PC-9 (cell line): ENCODE results near the gene LLPH. TPM values are rescaled to one million over a fixed set of nuclear protein-coding genes. Genes with fewer than 3 reads are reported as not detected.

Experiments
- BruUV-seq: library from RNA; stranded (reverse); fragments of 400-500 nt; replicated peaks from 2 replicates; lab custom pipeline; 2021; lab: Mats Ljungman, UMichigan
- CTCF ChIA-PET: fragments of 300-600 bp; sonication (Branson Sonifier 250); formaldehyde crosslinking; loops from one replicate; lab custom pipeline; 2022; ENCODE audit warnings: antibody characterized with exemption; lab: Charles Lee
- POLR2A ChIA-PET: fragments of 300-600 bp; sonication (Branson Sonifier 250); formaldehyde crosslinking; loops from one replicate; lab custom pipeline; 2022; ENCODE audit warnings: antibody characterized with exemption; ENCODE audit not compliant: unreplicated experiment; lab: Charles Lee
- DNase-seq, 2 experiments: peaks; one replicate each; pipeline versions ENCODE4 v3.0.0 to v3.0.0-alpha.2; 2015 to 2022; ENCODE audit warnings: mixed read lengths in 1 of 2
- H2AFZ ChIP-seq: fragments of 200-600 bp; sonication (generic); 2 replicates; pipeline ENCODE4 v1.8.1; 2017; ENCODE audit warnings: antibody characterized with exemption
- H3F3A ChIP-seq: fragments of 200-600 bp; sonication (generic); 2 replicates; pipeline ENCODE4 v1.8.1; 2017; ENCODE audit warnings: antibody characterized with exemption, mild to moderate bottlenecking, low read depth; ENCODE audit not compliant: insufficient read depth
- H3K27ac ChIP-seq: fragments of 200-600 bp; sonication (generic); 2 replicates; pipeline ENCODE4 v1.6.1; 2016; ENCODE audit warnings: mixed run types
- H3K27me3 ChIP-seq: fragments of 200-600 bp; sonication (generic); 2 replicates; pipeline ENCODE4 v1.6.1; 2016; ENCODE audit warnings: low read depth, mixed run types; ENCODE audit not compliant: insufficient read depth
- H3K36me3 ChIP-seq: fragments of 200-600 bp; sonication (generic); 2 replicates; pipeline ENCODE4 v1.6.1; 2016; ENCODE audit warnings: low read depth, mixed run types
- H3K4me1 ChIP-seq: fragments of 200-600 bp; sonication (generic); replicated peaks from 2 replicates; pipeline ENCODE4 v1.6.1; 2016; ENCODE audit warnings: mixed run types; ENCODE audit not compliant: insufficient read depth
- H3K4me2 ChIP-seq: fragments of 200-600 bp; sonication (generic); 2 replicates; pipeline ENCODE4 v1.6.1; 2017; ENCODE audit warnings: mixed run types
- H3K4me3 ChIP-seq: fragments of 200-600 bp; sonication (generic); 2 replicates; pipeline ENCODE4 v1.6.1; 2016; ENCODE audit warnings: mixed run types
- H3K79me2 ChIP-seq: fragments of 200-600 bp; sonication (generic); 2 replicates; pipeline ENCODE4 v1.6.1; 2017; ENCODE audit warnings: low read depth, mixed run types
- H3K9me2 ChIP-seq: fragments of 200-600 bp; sonication (generic); 2 replicates; pipeline ENCODE4 v1.8.1; 2017; ENCODE audit warnings: mild to moderate bottlenecking; ENCODE audit not compliant: insufficient read depth
- H3K9me3 ChIP-seq: fragments of 200-600 bp; sonication (generic); 2 replicates; pipeline ENCODE4 v1.8.1; 2016; ENCODE audit warnings: low read depth; ENCODE audit not compliant: insufficient read depth
- H4K20me1 ChIP-seq: fragments of 200-600 bp; sonication (generic); 2 replicates; pipeline ENCODE4 v1.8.1; 2017; ENCODE audit not compliant: insufficient read depth
- CTCF ChIP-seq: fragments of 200-600 bp; sonication (generic); conservative IDR thresholded peaks from 2 replicates; pipeline ENCODE4 v1.6.1; 2017; ENCODE audit warnings: mixed run types, antibody characterized with exemption, mild to moderate bottlenecking, moderate library complexity
- EZH2 ChIP-seq: fragments of 200-600 bp; sonication (generic); IDR thresholded peaks from 2 replicates; pipeline ENCODE4 v1.8.0; 2017; ENCODE audit warnings: antibody characterized with exemption, low read depth
- intact Hi-C: fragments of 100-400 bp; cut with micrococcal nuclease; formaldehyde crosslinking; loops from one replicate; pipeline ENCODE4 v1.10.0; 2022; ENCODE audit not compliant: unreplicated experiment
- total RNA-seq: library from RNA; stranded (reverse); gene quantifications from 2 replicates; pipeline ENCODE4 v1.2.3, GENCODE V29; 2021

LLPH gene
- total RNA-seq, 1 experiment from 2014 or later, result 25.0 TPM

DNA sequence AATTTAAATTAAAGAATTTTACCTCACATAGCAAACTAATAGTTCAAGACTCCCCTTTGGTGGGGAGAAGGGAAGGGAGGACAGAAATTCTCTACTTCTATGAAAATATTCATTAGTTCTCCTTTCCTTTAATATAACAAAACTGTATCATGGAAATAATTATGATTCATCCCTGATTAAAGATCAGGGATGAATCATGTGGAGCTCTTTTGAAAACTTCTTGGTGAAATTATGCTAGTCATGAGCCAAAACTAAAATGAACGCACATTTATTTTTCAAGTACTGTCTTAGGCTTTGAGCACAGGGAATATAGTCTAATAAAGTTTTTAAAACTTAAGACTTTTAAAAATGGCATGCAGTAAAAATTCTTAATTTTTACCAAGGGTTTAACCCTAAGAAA lies 22.2 kb upstream of the LLPH start:
- Histone ChIP-seq H3K79me2 (no peaks in the 10 kb centered on the region), H3K4me3 (no peak overlapping the region), H3K27ac (no peak overlapping the region), H3K27me3 (no peaks in the 10 kb centered on the region), H2AFZ (no peak overlapping the region), H3K4me2 (no peak overlapping the region), H3K36me3 (no peaks in the 10 kb centered on the region), H3F3A (no peaks in the 10 kb centered on the region), H3K9me2 (no peaks in the 10 kb centered on the region), H3K4me1 (no peaks in the 10 kb centered on the region), H4K20me1 (no peaks in the 10 kb centered on the region), H3K9me3 (no peaks in the 10 kb centered on the region)
- DNase-seq, result no peak
- BruUV-seq, result no TSS peak
- no peak for TF ChIP-seq EZH2
- no peak for TF ChIP-seq CTCF
- intact Hi-C loops, result no loop called here
- ChIA-PET CTCF (no interaction called here), POLR2A (no interaction called here)

GRCh38 chr12:66149702-66150398 lies 19.3 kb upstream of the LLPH start:
- no peak overlapping the region for H3K4me3 ChIP-seq
- H3K27me3 ChIP-seq, result no peaks in the 10 kb centered on the region
- H2AFZ ChIP-seq, result no peak overlapping the region
- ChIA-PET CTCF (no interaction called here), POLR2A (no interaction called here)
- H3K9me2 ChIP-seq, result no peaks in the 10 kb centered on the region
- H3K36me3 ChIP-seq, result peaks cover 1% of the 10 kb centered on the region; the same call in 1 of the 2 replicates
- TF ChIP-seq EZH2, result no peak
- no peak for TF ChIP-seq CTCF
- 0 out of 2 replicates have a peak, but pooled peaks cover under 1% of the 10 kb centered on the region for H3F3A ChIP-seq
- no peaks in the 10 kb centered on the region for H4K20me1 ChIP-seq
- no peak for DNase-seq
- BruUV-seq, result no TSS peak
- intact Hi-C loops, result no loop called here
- no peak overlapping the region for H3K4me2 ChIP-seq
- no peaks in the 10 kb centered on the region for H3K79me2 ChIP-seq
- no peak overlapping the region for H3K27ac ChIP-seq
- H3K4me1 ChIP-seq, result peaks cover 2% of the 10 kb centered on the region; the same call in 1 of the 2 replicates
- H3K9me3 ChIP-seq, result peaks cover 6% of the 10 kb centered on the region; the same call in 1 of the 2 replicates

DNA sequence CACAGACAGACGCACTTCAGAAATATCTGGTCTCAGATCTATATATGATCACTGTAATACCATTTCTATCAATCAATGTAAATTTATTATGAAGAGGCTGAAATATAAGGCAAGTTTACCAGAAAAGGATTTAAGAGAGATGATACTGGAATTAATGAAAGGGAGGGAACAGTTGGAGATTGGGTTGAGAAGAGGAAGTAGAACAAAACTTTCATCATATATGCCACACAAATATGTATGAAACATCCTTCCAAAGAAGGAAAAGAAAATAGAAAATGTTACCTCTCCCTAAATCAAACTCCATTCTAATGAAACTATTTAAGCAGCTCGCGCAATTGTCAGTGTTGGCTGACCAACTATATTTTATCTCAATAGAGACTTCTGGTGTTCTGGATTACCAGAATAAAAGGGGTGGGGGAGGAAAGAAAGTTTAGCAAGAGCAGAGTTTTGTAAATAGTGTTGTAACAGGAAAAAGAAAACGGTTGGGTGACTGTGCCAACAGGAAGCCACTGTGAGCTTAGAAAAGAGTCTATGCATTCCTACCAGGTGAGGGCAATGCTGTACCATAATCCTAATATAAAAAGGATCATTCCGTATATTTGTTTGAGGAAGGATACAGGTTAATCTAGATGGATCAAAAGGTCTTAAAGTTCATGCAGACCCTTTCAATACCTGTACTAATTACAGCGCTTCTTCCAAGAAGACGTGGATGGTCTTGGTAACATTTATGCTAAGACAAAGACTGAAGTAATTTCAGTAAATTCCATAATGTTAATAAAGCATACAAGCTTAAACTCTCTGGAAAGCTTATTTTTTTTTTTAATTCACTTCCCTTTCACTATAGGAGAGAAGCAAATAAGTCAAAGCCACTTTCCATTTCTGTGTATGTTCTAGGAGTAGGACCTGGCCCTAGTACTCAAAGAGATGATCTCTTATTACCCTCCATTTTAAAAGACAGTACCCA lies 14.5 kb upstream of the LLPH start:
- CTCF ChIA-PET, result interaction anchor here (0.5 to 1.0 kb wide), 3 partner anchors 33 to 263 kb away, joined by 3 to 18 read pairs (median 8); partner anchors contain the start of gene HELB
- TF ChIP-seq CTCF, result peak; percentile 75
- no peak for TF ChIP-seq EZH2
- DNase-seq, result peak; percentile 27 to 49
- Histone ChIP-seq H3K9me3 (peaks cover 35% of the 10 kb centered on the region), H3K9me2 (no peaks in the 10 kb centered on the region), H4K20me1 (no peaks in the 10 kb centered on the region), H3K4me3 (no peak overlapping the region), H3K79me2 (no peaks in the 10 kb centered on the region), H2AFZ (no peak overlapping the region), H3F3A (0 out of 2 replicates have a peak, but pooled peaks cover 4% of the 10 kb centered on the region), H3K4me1 (peaks cover 5% of the 10 kb centered on the region; the same call in 1 of the 2 replicates), H3K36me3 (peaks cover 26% of the 10 kb centered on the region; the same call in 1 of the 2 replicates), H3K4me2 (no peak overlapping the region), H3K27me3 (no peaks in the 10 kb centered on the region), H3K27ac (no peak overlapping the region; the same call in 1 of the 2 replicates)
- no TSS peak for BruUV-seq
- POLR2A ChIA-PET, result no interaction called here
- intact Hi-C loops, result loop anchor here (1.0 kb wide), 1 partner anchor 549 kb away; no protein-coding TSS in a partner anchor
